Loucy (cell line): Measurements from ENCODE around the gene TMEM135.

Experiments
- CTCF ChIP-seq: fragments of 200-600 bp; sonication (generic); conservative IDR thresholded peaks from 2 replicates; pipeline ENCODE4 v1.5.1; 2014; ENCODE audit warnings: mild to moderate bottlenecking, antibody characterized with exemption, low read length
- EZH2phosphoT487 ChIP-seq: fragments of 200-600 bp; IDR thresholded peaks from 2 replicates; pipeline ENCODE4 v1.6.1; 2018; ENCODE audit warnings: antibody characterized with exemption, mild to moderate bottlenecking, moderate library complexity, borderline replicate concordance

GRCh38 chr11:87015645-87016044 lies 22.1 kb upstream of the TMEM135 start:
- no peak for TF ChIP-seq CTCF
- TF ChIP-seq EZH2phosphoT487: no peak
